ENCODE measurements around the gene IL4R. TPM values are rescaled to one million over a fixed set of nuclear protein-coding genes. Genes with fewer than 3 reads are reported as not detected.

Gene IL4R
- total and polyA plus RNA-seq, 3 donors from 2014 or later: 41.4 to 70.7 (median 68.6) TPM

DNA sequence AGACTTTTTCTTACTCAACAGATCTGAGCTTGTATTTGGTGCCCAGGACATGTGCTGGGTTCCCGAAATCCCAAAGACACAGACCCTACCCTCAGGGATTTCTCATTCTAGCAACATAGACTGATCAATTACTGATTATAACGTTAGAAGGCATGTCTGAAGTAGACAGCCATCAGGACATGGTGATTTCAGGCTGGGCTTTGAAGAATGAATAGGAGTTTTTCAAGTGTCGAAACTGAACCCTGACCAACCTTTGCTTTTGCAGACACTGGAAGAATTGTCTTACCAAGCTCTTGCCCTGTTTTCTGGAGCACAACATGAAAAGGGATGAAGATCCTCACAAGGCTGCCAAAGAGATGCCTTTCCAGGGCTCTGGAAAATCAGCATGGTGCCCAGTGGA is 48.2 kb downstream of the IL4R start:
- no peaks in the 10 kb centered on the region for H3K27me3 ChIP-seq
- no peak overlapping the region for H3K27ac ChIP-seq
- H3K4me1 ChIP-seq: no peaks in the 10 kb centered on the region
- no peaks in the 10 kb centered on the region for H3K9me3 ChIP-seq
- intact Hi-C loops (cut with DNase I; ENCODE audit: low total_unique reads): no loop called here
- 93 to 95% methylated on average over 3 of the region's 3 CpGs for WGBS, 2 donors
- no peak for TF ChIP-seq POLR2A (IDR thresholded peaks at IDR 0.05)
- TF ChIP-seq, protein P1, sequence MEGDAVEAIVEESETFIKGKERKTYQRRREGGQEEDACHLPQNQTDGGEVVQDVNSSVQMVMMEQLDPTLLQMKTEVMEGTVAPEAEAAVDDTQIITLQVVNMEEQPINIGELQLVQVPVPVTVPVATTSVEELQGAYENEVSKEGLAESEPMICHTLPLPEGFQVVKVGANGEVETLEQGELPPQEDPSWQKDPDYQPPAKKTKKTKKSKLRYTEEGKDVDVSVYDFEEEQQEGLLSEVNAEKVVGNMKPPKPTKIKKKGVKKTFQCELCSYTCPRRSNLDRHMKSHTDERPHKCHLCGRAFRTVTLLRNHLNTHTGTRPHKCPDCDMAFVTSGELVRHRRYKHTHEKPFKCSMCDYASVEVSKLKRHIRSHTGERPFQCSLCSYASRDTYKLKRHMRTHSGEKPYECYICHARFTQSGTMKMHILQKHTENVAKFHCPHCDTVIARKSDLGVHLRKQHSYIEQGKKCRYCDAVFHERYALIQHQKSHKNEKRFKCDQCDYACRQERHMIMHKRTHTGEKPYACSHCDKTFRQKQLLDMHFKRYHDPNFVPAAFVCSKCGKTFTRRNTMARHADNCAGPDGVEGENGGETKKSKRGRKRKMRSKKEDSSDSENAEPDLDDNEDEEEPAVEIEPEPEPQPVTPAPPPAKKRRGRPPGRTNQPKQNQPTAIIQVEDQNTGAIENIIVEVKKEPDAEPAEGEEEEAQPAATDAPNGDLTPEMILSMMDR (IDR thresholded peaks at IDR 0.05): no peak
- no peak for DNase-seq
- H3K36me3 ChIP-seq (ENCODE audit: low read depth, missing control alignments): no peaks in the 10 kb centered on the region
- H3K4me3 ChIP-seq: no peak overlapping the region

DNA sequence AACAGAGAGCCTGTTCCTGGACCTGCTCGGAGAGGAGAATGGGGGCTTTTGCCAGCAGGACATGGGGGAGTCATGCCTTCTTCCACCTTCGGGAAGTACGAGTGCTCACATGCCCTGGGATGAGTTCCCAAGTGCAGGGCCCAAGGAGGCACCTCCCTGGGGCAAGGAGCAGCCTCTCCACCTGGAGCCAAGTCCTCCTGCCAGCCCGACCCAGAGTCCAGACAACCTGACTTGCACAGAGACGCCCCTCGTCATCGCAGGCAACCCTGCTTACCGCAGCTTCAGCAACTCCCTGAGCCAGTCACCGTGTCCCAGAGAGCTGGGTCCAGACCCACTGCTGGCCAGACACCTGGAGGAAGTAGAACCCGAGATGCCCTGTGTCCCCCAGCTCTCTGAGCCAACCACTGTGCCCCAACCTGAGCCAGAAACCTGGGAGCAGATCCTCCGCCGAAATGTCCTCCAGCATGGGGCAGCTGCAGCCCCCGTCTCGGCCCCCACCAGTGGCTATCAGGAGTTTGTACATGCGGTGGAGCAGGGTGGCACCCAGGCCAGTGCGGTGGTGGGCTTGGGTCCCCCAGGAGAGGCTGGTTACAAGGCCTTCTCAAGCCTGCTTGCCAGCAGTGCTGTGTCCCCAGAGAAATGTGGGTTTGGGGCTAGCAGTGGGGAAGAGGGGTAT is 48.9 kb downstream of the IL4R start:
- TF ChIP-seq POLR2A (IDR thresholded peaks at IDR 0.05): no peak
- 84 to 85% methylated on average over 8 to 16 of the region's 16 CpGs for WGBS, 2 donors
- peaks cover 1% of the 10 kb centered on the region for H3K4me1 ChIP-seq
- no peaks in the 10 kb centered on the region for H3K27me3 ChIP-seq
- intact Hi-C loops (cut with DNase I; ENCODE audit: low total_unique reads): no loop called here
- H3K36me3 ChIP-seq (ENCODE audit: low read depth, missing control alignments): no peaks in the 10 kb centered on the region
- H3K27ac ChIP-seq: no peak overlapping the region
- H3K4me3 ChIP-seq: no peak overlapping the region
- H3K9me3 ChIP-seq: no peaks in the 10 kb centered on the region
- no peak for DNase-seq

DNA sequence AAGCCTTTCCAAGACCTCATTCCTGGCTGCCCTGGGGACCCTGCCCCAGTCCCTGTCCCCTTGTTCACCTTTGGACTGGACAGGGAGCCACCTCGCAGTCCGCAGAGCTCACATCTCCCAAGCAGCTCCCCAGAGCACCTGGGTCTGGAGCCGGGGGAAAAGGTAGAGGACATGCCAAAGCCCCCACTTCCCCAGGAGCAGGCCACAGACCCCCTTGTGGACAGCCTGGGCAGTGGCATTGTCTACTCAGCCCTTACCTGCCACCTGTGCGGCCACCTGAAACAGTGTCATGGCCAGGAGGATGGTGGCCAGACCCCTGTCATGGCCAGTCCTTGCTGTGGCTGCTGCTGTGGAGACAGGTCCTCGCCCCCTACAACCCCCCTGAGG is 49.5 kb downstream of the IL4R start:
- Histone ChIP-seq H3K9me3 (no peaks in the 10 kb centered on the region), H3K36me3 (ENCODE audit: low read depth, missing control alignments) (no peaks in the 10 kb centered on the region), H3K4me3 (no peak overlapping the region), H3K27ac (no peak overlapping the region), H3K27me3 (no peaks in the 10 kb centered on the region), H3K4me1 (peaks cover 4% of the 10 kb centered on the region)
- intact Hi-C loops (cut with DNase I; ENCODE audit: low total_unique reads): no loop called here
- DNase-seq: no peak
- TF ChIP-seq, protein P1 (IDR thresholded peaks at IDR 0.05): no peak
- no peak for TF ChIP-seq POLR2A (IDR thresholded peaks at IDR 0.05)
- WGBS, 2 donors: 84 to 94% methylated on average over 3 to 5 of the region's 5 CpGs

DNA sequence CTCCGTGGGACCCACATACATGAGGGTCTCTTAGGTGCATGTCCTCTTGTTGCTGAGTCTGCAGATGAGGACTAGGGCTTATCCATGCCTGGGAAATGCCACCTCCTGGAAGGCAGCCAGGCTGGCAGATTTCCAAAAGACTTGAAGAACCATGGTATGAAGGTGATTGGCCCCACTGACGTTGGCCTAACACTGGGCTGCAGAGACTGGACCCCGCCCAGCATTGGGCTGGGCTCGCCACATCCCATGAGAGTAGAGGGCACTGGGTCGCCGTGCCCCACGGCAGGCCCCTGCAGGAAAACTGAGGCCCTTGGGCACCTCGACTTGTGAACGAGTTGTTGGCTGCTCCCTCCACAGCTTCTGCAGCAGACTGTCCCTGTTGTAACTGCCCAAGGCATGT is 50.0 kb downstream of the IL4R start:
- H3K9me3 ChIP-seq: no peaks in the 10 kb centered on the region
- no peaks in the 10 kb centered on the region for H3K36me3 ChIP-seq (ENCODE audit: low read depth, missing control alignments)
- intact Hi-C loops (cut with DNase I; ENCODE audit: low total_unique reads): no loop called here
- H3K4me3 ChIP-seq: no peak overlapping the region
- WGBS, 2 donors: 86% methylated on average over 9 of the region's 9 CpGs; no CpG with 5 or more reads in 1 of the 2 donors
- H3K27me3 ChIP-seq: no peaks in the 10 kb centered on the region
- TF ChIP-seq POLR2A (IDR thresholded peaks at IDR 0.05): no peak
- TF ChIP-seq, protein P1 (IDR thresholded peaks at IDR 0.05): no peak
- H3K4me1 ChIP-seq: peaks cover 4% of the 10 kb centered on the region
- DNase-seq: peak; percentile 44
- H3K27ac ChIP-seq: no peak overlapping the region

DNA sequence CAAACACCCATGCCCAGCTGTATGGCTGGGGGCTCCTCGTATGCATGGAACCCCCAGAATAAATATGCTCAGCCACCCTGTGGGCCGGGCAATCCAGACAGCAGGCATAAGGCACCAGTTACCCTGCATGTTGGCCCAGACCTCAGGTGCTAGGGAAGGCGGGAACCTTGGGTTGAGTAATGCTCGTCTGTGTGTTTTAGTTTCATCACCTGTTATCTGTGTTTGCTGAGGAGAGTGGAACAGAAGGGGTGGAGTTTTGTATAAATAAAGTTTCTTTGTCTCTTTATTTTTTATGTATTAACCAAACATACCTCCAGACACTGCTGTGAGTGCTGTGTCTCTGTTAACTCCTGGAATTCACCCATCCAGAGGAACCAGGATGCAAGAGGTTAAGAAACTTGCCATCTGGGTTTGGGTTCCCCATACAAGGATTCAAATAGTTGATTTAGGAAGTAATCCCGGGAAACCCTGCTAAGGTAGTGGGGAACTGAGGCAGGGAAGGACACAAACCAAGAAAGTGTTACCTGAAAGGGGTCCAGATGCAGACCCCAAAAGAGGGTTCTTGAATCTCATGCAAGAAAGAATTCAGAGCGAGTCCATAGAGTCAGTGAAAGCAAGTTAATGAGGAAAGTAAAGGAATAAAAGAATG is 50.8 kb downstream of the IL4R start:
- Histone ChIP-seq H3K4me1 (peaks cover 4% of the 10 kb centered on the region), H3K4me3 (no peak overlapping the region), H3K27ac (no peak overlapping the region), H3K27me3 (no peaks in the 10 kb centered on the region), H3K36me3 (ENCODE audit: low read depth, missing control alignments) (no peaks in the 10 kb centered on the region), H3K9me3 (no peaks in the 10 kb centered on the region)
- TF ChIP-seq POLR2A (IDR thresholded peaks at IDR 0.05): no peak
- TF ChIP-seq, protein P1 (IDR thresholded peaks at IDR 0.05): no peak
- WGBS, 2 donors: 79 to 80% methylated on average over 6 of the region's 6 CpGs
- no peak for DNase-seq
- intact Hi-C loops (cut with DNase I; ENCODE audit: low total_unique reads): loop anchor here (5.0 kb wide), 2 partner anchors 127 to 182 kb away; no protein-coding TSS in a partner anchor

Data from testis (tissue), 3 donors.